Endothelial cell of umbilical vein (primary cell): ENCODE measurements around the gene KAT6B.

Source experiments
- CTCF ChIP-seq, 2 donors: IDR thresholded peaks; 1 replicate in 1 of 2; 2 replicates in 1 of 2; pipeline ENCODE4 v1.5.1; 2011; ENCODE audit warnings: low read length in 2 of 2, mild to moderate bottlenecking in 2 of 2, moderate library complexity in 2 of 2, control low read depth in 1 of 2, inconsistent platforms in 1 of 2, low read depth in 1 of 2; ENCODE audit not compliant: insufficient read depth in 1 of 2; ENCODE audit errors: extremely low read depth in 1 of 2
- EZH2 ChIP-seq: IDR thresholded peaks from 2 replicates; pipeline ENCODE4 v1.6.1; 2012; ENCODE audit warnings: borderline replicate concordance, low read depth, mild to moderate bottlenecking, moderate library complexity, low read length, inconsistent platforms; ENCODE audit not compliant: severe bottlenecking
- FOS ChIP-seq: IDR thresholded peaks from 2 replicates; pipeline ENCODE4 v1.6.1; 2011; ENCODE audit warnings: mild to moderate bottlenecking, low read length, moderate library complexity, borderline replicate concordance; ENCODE audit not compliant: insufficient read depth
- GATA2 ChIP-seq: IDR thresholded peaks from 2 replicates; pipeline ENCODE4 v1.7.0; 2011; ENCODE audit warnings: low read depth, mild to moderate bottlenecking, moderate library complexity, mixed read lengths, low read length; ENCODE audit not compliant: insufficient read length, insufficient read depth
- JUN ChIP-seq: IDR thresholded peaks from 2 replicates; pipeline ENCODE4 v1.6.1; 2011; ENCODE audit warnings: borderline replicate concordance, low read depth; ENCODE audit not compliant: insufficient read length, insufficient read depth
- MAX ChIP-seq: IDR thresholded peaks from 2 replicates; pipeline ENCODE4 v1.6.1; 2011; ENCODE audit not compliant: insufficient read depth, insufficient read length
- MYC ChIP-seq: IDR thresholded peaks from one replicate; pipeline ENCODE4 v1.6.1; 2011; ENCODE audit warnings: mild to moderate bottlenecking, low read depth, low read length
- POLR2A ChIP-seq: IDR thresholded peaks from 2 replicates; pipeline ENCODE4 v1.6.1; 2012; ENCODE audit warnings: low read depth, mild to moderate bottlenecking, control low read depth, low read length
- POLR2AphosphoS5 ChIP-seq: IDR thresholded peaks from 2 replicates; pipeline ENCODE4 v1.6.1; 2012; ENCODE audit warnings: low read depth, mild to moderate bottlenecking, control low read depth, low read length, moderate library complexity; ENCODE audit not compliant: insufficient read depth

- no peak for TF ChIP-seq EZH2
- TF ChIP-seq POLR2A, result no peak
- no peak for TF ChIP-seq CTCF (IDR thresholded peaks at IDR 0.05; ENCODE audit: extremely low read depth in 1 of 2, insufficient read depth in 1 of 2, low read depth in 1 of 2, low read length in 2 of 2)
- TF ChIP-seq JUN, result no peak
- TF ChIP-seq MYC, result no peak
- no peak for TF ChIP-seq MAX
- no peak for TF ChIP-seq POLR2AphosphoS5
- no peak for TF ChIP-seq FOS
- no peak for TF ChIP-seq GATA2
Observed at GRCh38 chr10:74932648-74933047, 106.2 kb downstream of the KAT6B start.
